SK-N-SH (cell line): Measurements from ENCODE around the gene GALT. TPM values are rescaled to one million over a fixed set of nuclear protein-coding genes. Genes with fewer than 3 reads are reported as not detected.

ENCODE experiments used
- CTCF ChIA-PET: fragments of 300-600, 350-600 bp; formaldehyde crosslinking; extraction: SDS; loops from one replicate; lab custom pipeline; 2021; lab: Yijun Ruan, JAX
- POLR2A ChIA-PET: fragments of 350-600 bp; sonication (Branson Sonifier 250); formaldehyde crosslinking; extraction: SDS; loops from one replicate; lab custom pipeline; 2020; ENCODE audit warnings: antibody characterized with exemption, inconsistent platforms; lab: Yijun Ruan, JAX
- DNase-seq: peaks from one replicate; pipeline ENCODE4 v3.0.0; 2012
- H2AFZ ChIP-seq: fragments of 200-600 bp; sonication (generic); 2 replicates; pipeline ENCODE4 v1.8.1; 2016; ENCODE audit warnings: antibody characterized with exemption, mild to moderate bottlenecking, low read depth
- H3F3A ChIP-seq: fragments of 200-600 bp; sonication (generic); replicated peaks from 2 replicates; pipeline ENCODE3; 2016; ENCODE audit warnings: antibody characterized with exemption, mild to moderate bottlenecking; ENCODE audit not compliant: insufficient read depth
- H3K27ac ChIP-seq, 2 experiments: fragments of 200-500 bp in 1 of 2; fragments of 200-600 bp in 1 of 2; sonication (Bioruptor generic) in 1 of 2; sonication (generic), shearing (Covaris generic) in 1 of 2; 2 replicates each; pipeline versions ENCODE4 v1.5.1 to v1.6.1; 2014 to 2016; ENCODE audit warnings: low read depth in 2 of 2, inconsistent platforms in 1 of 2, low read length in 1 of 2, mild to moderate bottlenecking in 1 of 2, mixed read lengths in 1 of 2
- H3K27me3 ChIP-seq: fragments of 200-600 bp; sonication (generic), shearing (Covaris generic); 2 replicates; pipeline ENCODE4 v1.6.1; 2016; ENCODE audit warnings: mixed run types; ENCODE audit not compliant: insufficient read depth
- H3K36me3 ChIP-seq, 2 experiments: fragments of 200-500 bp in 1 of 2; fragments of 200-600 bp in 1 of 2; sonication (Bioruptor generic) in 1 of 2; sonication (generic) in 1 of 2; replicated peaks in 1 of 2; 2 replicates each; pipeline versions ENCODE3 to v1.5.1; 2014 to 2016; ENCODE audit warnings: low read length in 1 of 2, mild to moderate bottlenecking in 1 of 2; ENCODE audit not compliant: insufficient read depth in 2 of 2, control insufficient read depth in 1 of 2
- H3K4me1 ChIP-seq, 2 experiments: fragments of 200-500 bp in 1 of 2; fragments of 200-600 bp in 1 of 2; sonication (Bioruptor generic) in 1 of 2; sonication (generic), shearing (Covaris generic) in 1 of 2; 2 replicates each; pipeline versions ENCODE4 v1.5.1 to v1.6.1; 2014 to 2016; ENCODE audit warnings: low read depth in 1 of 2, low read length in 1 of 2, mixed run types in 1 of 2; ENCODE audit not compliant: insufficient read depth in 2 of 2, control insufficient read depth in 1 of 2
- H3K4me2 ChIP-seq: fragments of 200-600 bp; sonication (generic), shearing (Covaris generic); 2 replicates; pipeline ENCODE4 v1.6.1; 2017; ENCODE audit warnings: mixed run types
- H3K4me3 ChIP-seq, 2 experiments: fragments of 200-500 bp in 1 of 2; fragments of 200-600 bp in 1 of 2; sonication (Bioruptor generic) in 1 of 2; sonication (generic), shearing (Covaris generic) in 1 of 2; 2 replicates each; pipeline versions ENCODE4 v1.5.1 to v1.8.1; 2014 to 2016; ENCODE audit warnings: low read depth in 2 of 2, inconsistent platforms in 1 of 2, low read length in 1 of 2, mild to moderate bottlenecking in 1 of 2, mixed read lengths in 1 of 2, moderate library complexity in 1 of 2
- H3K79me2 ChIP-seq: fragments of 200-600 bp; sonication (generic); 2 replicates; pipeline ENCODE4 v1.8.1; 2017; ENCODE audit warnings: mild to moderate bottlenecking; ENCODE audit not compliant: insufficient read depth
- H3K9ac ChIP-seq: fragments of 200-600 bp; sonication (generic); 2 replicates; pipeline ENCODE4 v1.6.1; 2017; ENCODE audit warnings: mixed run types
- H3K9me2 ChIP-seq: fragments of 200-600 bp; sonication (generic); 2 replicates; pipeline ENCODE4 v1.6.1; 2017; ENCODE audit warnings: mixed run types
- H3K9me3 ChIP-seq: fragments of 200-600 bp; sonication (generic); 2 replicates; pipeline ENCODE4 v1.6.1; 2017; ENCODE audit warnings: mixed run types, mild to moderate bottlenecking, moderate library complexity
- H4K20me1 ChIP-seq: fragments of 200-600 bp; sonication (generic); 2 replicates; pipeline ENCODE4 v1.6.1; 2017; ENCODE audit warnings: mild to moderate bottlenecking, mixed run types; ENCODE audit not compliant: insufficient read depth
- CHD2 ChIP-seq: fragments of 150-350 bp; IDR thresholded peaks from 2 replicates; pipeline ENCODE4 v1.6.1; 2018; ENCODE audit warnings: low read length; ENCODE audit not compliant: partially characterized antibody
- EP300 ChIP-seq, 2 experiments: IDR thresholded peaks; 2 replicates each; pipeline versions ENCODE4 v1.4.0 to v1.6.1; 2012; ENCODE audit warnings: borderline replicate concordance in 1 of 2, low read depth in 1 of 2, low read length in 1 of 2
- EZH2phosphoT487 ChIP-seq: fragments of 200-600 bp; sonication (generic); IDR thresholded peaks from 2 replicates; pipeline ENCODE4 v1.6.1; 2017; ENCODE audit warnings: low read depth, mixed run types, mild to moderate bottlenecking, antibody characterized with exemption, moderate library complexity, borderline replicate concordance
- FOXJ3 ChIP-seq: sonication (generic); formaldehyde crosslinking; IDR thresholded peaks from 2 replicates; pipeline ENCODE4 v1.5.1; 2020; ENCODE audit warnings: mild to moderate bottlenecking, missing genetic modification reagents
- GATA2 ChIP-seq: sonication (generic); formaldehyde crosslinking; IDR thresholded peaks from 2 replicates; pipeline ENCODE4 v1.5.0; 2020; ENCODE audit warnings: mild to moderate bottlenecking, missing genetic modification reagents
- JUND ChIP-seq: IDR thresholded peaks from 2 replicates; pipeline ENCODE4 v1.4.0; 2012
- MEF2A ChIP-seq: IDR thresholded peaks from 2 replicates; pipeline ENCODE4 v1.4.0; 2012; ENCODE audit warnings: low read depth, borderline replicate concordance
- MXI1 ChIP-seq: IDR thresholded peaks from 2 replicates; pipeline ENCODE4 v1.6.1; 2012; ENCODE audit warnings: mild to moderate bottlenecking, low read depth, low read length, improper control_type of control experiment
- NRF1 ChIP-seq: IDR thresholded peaks from 2 replicates; pipeline ENCODE4 v1.6.1; 2012; ENCODE audit warnings: low read depth, mild to moderate bottlenecking, low read length
- POLR2AphosphoS5 ChIP-seq: IDR thresholded peaks from 2 replicates; pipeline ENCODE4 v1.6.1; 2012; ENCODE audit warnings: low read depth, low read length
- RCOR1 ChIP-seq: fragments of 150-350 bp; IDR thresholded peaks from 2 replicates; pipeline ENCODE4 v1.6.1; 2017; ENCODE audit warnings: antibody characterized with exemption, low read length
- SMC3 ChIP-seq: IDR thresholded peaks from 2 replicates; pipeline ENCODE4 v1.6.1; 2012; ENCODE audit warnings: low read depth, low read length, improper control_type of control experiment
- WGBS: methylation state at CpG from one replicate; pipeline ENCODE4 v1.1.6; 2017; ENCODE audit warnings: low lambda C conversion rate; 5-methylcytosine and 5-hydroxymethylcytosine counted together
- polyA plus RNA-seq, 3 experiments: library from polyadenylated mRNA; depleted of rRNA; stranded (reverse); fragments of >200 nt; gene quantifications; 2 replicates each; pipeline ENCODE4 v1.2.3, GENCODE V29; 2012
- TF ChIP-seq, protein P1 (sequence below): fragments of 200-600 bp; sonication (generic); IDR thresholded peaks from 2 replicates; pipeline ENCODE4 v1.6.1; 2017; ENCODE audit warnings: antibody characterized with exemption, mild to moderate bottlenecking, moderate library complexity
- TF ChIP-seq, protein P2 (sequence below): IDR thresholded peaks from 2 replicates; pipeline ENCODE4 v1.4.0; 2012; ENCODE audit warnings: low read depth
- TF ChIP-seq, protein P3 (sequence below): fragments of 150-350 bp; IDR thresholded peaks from 2 replicates; pipeline ENCODE4 v1.6.1; 2016; ENCODE audit warnings: mild to moderate bottlenecking, low read depth, low read length

Gene GALT
- polyA plus RNA-seq, 1 of the 3 experiments (the other 2 are of a cell fraction), result 45.9 TPM

- H3K9ac ChIP-seq, result no peak overlapping the region
- no peaks in the 10 kb centered on the region for H3K9me3 ChIP-seq
- peaks cover 14% of the 10 kb centered on the region; the same call in 1 of the 2 replicates for H3K79me2 ChIP-seq
- peaks cover 17 to 69% of the 10 kb centered on the region in 2 experiments for H3K4me1 ChIP-seq
- H3F3A ChIP-seq, result peaks cover 3% of the 10 kb centered on the region
- no peak overlapping the region for H3K4me2 ChIP-seq
- no peaks in the 10 kb centered on the region for H4K20me1 ChIP-seq
- peaks cover 13 to 19% of the 10 kb centered on the region in 2 experiments for H3K36me3 ChIP-seq
- TF ChIP-seq, protein P1, sequence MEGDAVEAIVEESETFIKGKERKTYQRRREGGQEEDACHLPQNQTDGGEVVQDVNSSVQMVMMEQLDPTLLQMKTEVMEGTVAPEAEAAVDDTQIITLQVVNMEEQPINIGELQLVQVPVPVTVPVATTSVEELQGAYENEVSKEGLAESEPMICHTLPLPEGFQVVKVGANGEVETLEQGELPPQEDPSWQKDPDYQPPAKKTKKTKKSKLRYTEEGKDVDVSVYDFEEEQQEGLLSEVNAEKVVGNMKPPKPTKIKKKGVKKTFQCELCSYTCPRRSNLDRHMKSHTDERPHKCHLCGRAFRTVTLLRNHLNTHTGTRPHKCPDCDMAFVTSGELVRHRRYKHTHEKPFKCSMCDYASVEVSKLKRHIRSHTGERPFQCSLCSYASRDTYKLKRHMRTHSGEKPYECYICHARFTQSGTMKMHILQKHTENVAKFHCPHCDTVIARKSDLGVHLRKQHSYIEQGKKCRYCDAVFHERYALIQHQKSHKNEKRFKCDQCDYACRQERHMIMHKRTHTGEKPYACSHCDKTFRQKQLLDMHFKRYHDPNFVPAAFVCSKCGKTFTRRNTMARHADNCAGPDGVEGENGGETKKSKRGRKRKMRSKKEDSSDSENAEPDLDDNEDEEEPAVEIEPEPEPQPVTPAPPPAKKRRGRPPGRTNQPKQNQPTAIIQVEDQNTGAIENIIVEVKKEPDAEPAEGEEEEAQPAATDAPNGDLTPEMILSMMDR, result no peak
- TF ChIP-seq CHD2 (no peak), EZH2phosphoT487 (no peak), MEF2A (no peak), RCOR1 (no peak), JUND (no peak), MXI1 (no peak), EP300 (IDR thresholded peaks at IDR 0.05; ENCODE audit: borderline replicate concordance in 1 of 2, low read depth in 1 of 2, low read length in 1 of 2) (no peak), FOXJ3 (CRISPR knock-in tag) (no peak), GATA2 (CRISPR knock-in tag) (no peak), POLR2AphosphoS5 (no peak), SMC3 (no peak), NRF1 (no peak)
- TF ChIP-seq, protein P2, sequence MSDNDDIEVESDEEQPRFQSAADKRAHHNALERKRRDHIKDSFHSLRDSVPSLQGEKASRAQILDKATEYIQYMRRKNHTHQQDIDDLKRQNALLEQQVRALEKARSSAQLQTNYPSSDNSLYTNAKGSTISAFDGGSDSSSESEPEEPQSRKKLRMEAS, result no peak
- TF ChIP-seq, protein P3, sequence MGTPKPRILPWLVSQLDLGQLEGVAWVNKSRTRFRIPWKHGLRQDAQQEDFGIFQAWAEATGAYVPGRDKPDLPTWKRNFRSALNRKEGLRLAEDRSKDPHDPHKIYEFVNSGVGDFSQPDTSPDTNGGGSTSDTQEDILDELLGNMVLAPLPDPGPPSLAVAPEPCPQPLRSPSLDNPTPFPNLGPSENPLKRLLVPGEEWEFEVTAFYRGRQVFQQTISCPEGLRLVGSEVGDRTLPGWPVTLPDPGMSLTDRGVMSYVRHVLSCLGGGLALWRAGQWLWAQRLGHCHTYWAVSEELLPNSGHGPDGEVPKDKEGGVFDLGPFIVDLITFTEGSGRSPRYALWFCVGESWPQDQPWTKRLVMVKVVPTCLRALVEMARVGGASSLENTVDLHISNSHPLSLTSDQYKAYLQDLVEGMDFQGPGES, result no peak
- H3K27me3 ChIP-seq, result no peaks in the 10 kb centered on the region
- H2AFZ ChIP-seq, result no peak overlapping the region
- ChIA-PET CTCF (interaction anchor here (0.9 to 14.1 kb wide), 5 partner anchors 11 to 52 kb away, joined by 3 to 152 read pairs (median 5); partner anchors contain the start of genes CCL27, RPP25L and SIGMAR1), POLR2A (no interaction called here)
- WGBS, result 92% methylated on average over 3 of the region's 8 CpGs
- no peak overlapping the region for H3K27ac ChIP-seq
- H3K4me3 ChIP-seq, result no peak overlapping the region
- no peaks in the 10 kb centered on the region for H3K9me2 ChIP-seq
- DNase-seq, result no peak
Measured at GRCh38 chr9:34648673-34649072, 2.2 kb downstream of the GALT start.
